K562 (cell line): Measurements from ENCODE around the gene VTN. TPM values are rescaled to one million over a fixed set of nuclear protein-coding genes. Genes with fewer than 3 reads are reported as not detected.

Experiments used
- ARID4B ChIP-seq: sonication (generic); formaldehyde crosslinking; IDR thresholded peaks from 2 replicates; pipeline ENCODE4 v1.8.0; 2022; ENCODE audit warnings: mild to moderate bottlenecking, missing genetic modification reagents
- CC2D1A ChIP-seq: fragments of 450-650 bp; IDR thresholded peaks from 2 replicates; pipeline ENCODE4 v1.6.1; 2017; ENCODE audit warnings: mild to moderate bottlenecking
- GABPB1 ChIP-seq: sonication (generic); formaldehyde crosslinking; IDR thresholded peaks from 2 replicates; pipeline ENCODE4 v1.8.0; 2022; ENCODE audit warnings: mild to moderate bottlenecking, missing genetic modification reagents
- GTF3C2 ChIP-seq: IDR thresholded peaks from 3 replicates; pipeline ENCODE4 v1.6.1; 2011; ENCODE audit warnings: borderline replicate concordance, mild to moderate bottlenecking, moderate library complexity; ENCODE audit not compliant: insufficient read length; ENCODE audit errors: extremely low read depth
- KAT7 ChIP-seq: sonication (generic); formaldehyde crosslinking; IDR thresholded peaks from 2 replicates; pipeline ENCODE4 v1.8.0; 2022; ENCODE audit warnings: missing genetic modification reagents, mild to moderate bottlenecking, borderline replicate concordance
- RBM15 ChIP-seq: fragments of 200-400 bp; formaldehyde crosslinking; IDR thresholded peaks from 2 replicates; pipeline ENCODE4 v1.6.1; 2018; ENCODE audit warnings: mild to moderate bottlenecking, low read length, moderate library complexity; ENCODE audit not compliant: insufficient read depth
- SFPQ ChIP-seq: fragments of 200-400 bp; formaldehyde crosslinking; IDR thresholded peaks from 2 replicates; pipeline ENCODE4 v1.6.1; 2017; ENCODE audit warnings: mild to moderate bottlenecking, low read depth, low read length, moderate library complexity
- ZNF12 ChIP-seq: sonication (generic); formaldehyde crosslinking; IDR thresholded peaks from 2 replicates; pipeline ENCODE4 v1.4.0; 2020; ENCODE audit warnings: mild to moderate bottlenecking, missing genetic modification reagents
- ZNF717 ChIP-seq: fragments of 250-450 bp; sonication (Bioruptor Pico); IDR thresholded peaks from 2 replicates; pipeline ENCODE4 v1.5.0; 2021
- polyA plus RNA-seq, 8 experiments: library from polyadenylated mRNA; depleted of rRNA in 4 of 8; stranded (reverse) in 5 of 8; unstranded in 3 of 8; fragments of >200 nt; fragmentation: Nextera tagmentation in 2 of 8; fragmentation: Illumina TruSeq in 1 of 8; extraction: Ambion mirVana in 2 of 8; extraction: Trizol in 1 of 8; gene quantifications; 2 replicates each; pipeline versions ENCODE4 v1.2.1 to v1.2.3, GENCODE V29; 2011 to 2014; ENCODE audit warnings: inconsistent platforms in 1 of 8, missing spikeins in 1 of 8
- total RNA-seq, 7 experiments: library from RNA; depleted of rRNA in 6 of 7; stranded (reverse); fragments of >200 nt in 6 of 7; fragmentation: Illumina TruSeq in 2 of 7; extraction: Trizol in 2 of 7; gene quantifications; 2 replicates each; pipeline versions ENCODE4 v1.2.1 to v1.2.3, GENCODE V29; 2011 to 2021; ENCODE audit warnings: low replicate concordance in 1 of 7
- TF ChIP-seq, protein P1 (sequence below): sonication (generic); formaldehyde crosslinking; IDR thresholded peaks from 2 replicates; pipeline ENCODE4 v1.8.0; 2023; ENCODE audit warnings: mild to moderate bottlenecking, missing genetic modification reagents

The VTN gene
- total and polyA plus RNA-seq, 9 of the 15 experiments (the other 6 are each of a cell fraction or from before 2014, with no cell fraction given) = 0.13 to 1.0 (median 0.29) TPM; not detected in 1

- 0 out of 2 replicates have a peak, but pooled peaks have one; percentile 50 for TF ChIP-seq GABPB1 (CRISPR knock-in tag)
- no peak for TF ChIP-seq ARID4B (CRISPR knock-in tag)
- no peak for TF ChIP-seq RBM15
- no peak for TF ChIP-seq CC2D1A
- TF ChIP-seq ZNF12 (CRISPR knock-in tag) = 0 out of 2 replicates have a peak, but pooled peaks have one; percentile 13
- TF ChIP-seq GTF3C2 = no peak
- TF ChIP-seq, protein P1, sequence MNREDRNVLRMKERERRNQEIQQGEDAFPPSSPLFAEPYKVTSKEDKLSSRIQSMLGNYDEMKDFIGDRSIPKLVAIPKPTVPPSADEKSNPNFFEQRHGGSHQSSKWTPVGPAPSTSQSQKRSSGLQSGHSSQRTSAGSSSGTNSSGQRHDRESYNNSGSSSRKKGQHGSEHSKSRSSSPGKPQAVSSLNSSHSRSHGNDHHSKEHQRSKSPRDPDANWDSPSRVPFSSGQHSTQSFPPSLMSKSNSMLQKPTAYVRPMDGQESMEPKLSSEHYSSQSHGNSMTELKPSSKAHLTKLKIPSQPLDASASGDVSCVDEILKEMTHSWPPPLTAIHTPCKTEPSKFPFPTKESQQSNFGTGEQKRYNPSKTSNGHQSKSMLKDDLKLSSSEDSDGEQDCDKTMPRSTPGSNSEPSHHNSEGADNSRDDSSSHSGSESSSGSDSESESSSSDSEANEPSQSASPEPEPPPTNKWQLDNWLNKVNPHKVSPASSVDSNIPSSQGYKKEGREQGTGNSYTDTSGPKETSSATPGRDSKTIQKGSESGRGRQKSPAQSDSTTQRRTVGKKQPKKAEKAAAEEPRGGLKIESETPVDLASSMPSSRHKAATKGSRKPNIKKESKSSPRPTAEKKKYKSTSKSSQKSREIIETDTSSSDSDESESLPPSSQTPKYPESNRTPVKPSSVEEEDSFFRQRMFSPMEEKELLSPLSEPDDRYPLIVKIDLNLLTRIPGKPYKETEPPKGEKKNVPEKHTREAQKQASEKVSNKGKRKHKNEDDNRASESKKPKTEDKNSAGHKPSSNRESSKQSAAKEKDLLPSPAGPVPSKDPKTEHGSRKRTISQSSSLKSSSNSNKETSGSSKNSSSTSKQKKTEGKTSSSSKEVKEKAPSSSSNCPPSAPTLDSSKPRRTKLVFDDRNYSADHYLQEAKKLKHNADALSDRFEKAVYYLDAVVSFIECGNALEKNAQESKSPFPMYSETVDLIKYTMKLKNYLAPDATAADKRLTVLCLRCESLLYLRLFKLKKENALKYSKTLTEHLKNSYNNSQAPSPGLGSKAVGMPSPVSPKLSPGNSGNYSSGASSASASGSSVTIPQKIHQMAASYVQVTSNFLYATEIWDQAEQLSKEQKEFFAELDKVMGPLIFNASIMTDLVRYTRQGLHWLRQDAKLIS (CRISPR knock-in tag) = no peak
- no peak for TF ChIP-seq KAT7 (CRISPR knock-in tag)
- TF ChIP-seq SFPQ = no peak
- no peak for TF ChIP-seq ZNF717
These were observed 51.1 kb downstream of the VTN start, which contains the start of gene TMEM97 (continued) for GRCh38 chr17:28318759-28319597.
